Fibroblast of lung (primary cell): Measurements from ENCODE around the gene TRIM32.

Source experiments
- CTCF ChIP-seq, 2 donors: IDR thresholded peaks in 1 of 2; conservative IDR thresholded peaks in 1 of 2; 1 replicate in 1 of 2; 2 replicates in 1 of 2; pipeline ENCODE4 v1.5.1; 2011 to 2012; ENCODE audit warnings: low read length in 2 of 2, control low read depth in 1 of 2, inconsistent platforms in 1 of 2, low read depth in 1 of 2, mild to moderate bottlenecking in 1 of 2
- EZH2 ChIP-seq: IDR thresholded peaks from 2 replicates; pipeline ENCODE4 v1.5.1; 2012; ENCODE audit warnings: low read length, control low read depth, mild to moderate bottlenecking; ENCODE audit errors: missing control alignments

- TF ChIP-seq CTCF (conservative IDR thresholded peaks at IDR 0.05 in 1 of 2, IDR thresholded peaks at IDR 0.05 in 1 of 2; ENCODE audit: low read depth in 1 of 2, low read length in 2 of 2) (no peak), EZH2 (no peak)
These were observed 54.6 kb downstream of the TRIM32 start for GRCh38 chr9:116741742-116742141.
